ENCODE data around the gene ULBP2. TPM values are rescaled to one million over a fixed set of nuclear protein-coding genes. Genes with fewer than 3 reads are reported as not detected.

ULBP2 gene
- total RNA-seq, 1 experiment from 2014 or later: 4.2 TPM

DNA sequence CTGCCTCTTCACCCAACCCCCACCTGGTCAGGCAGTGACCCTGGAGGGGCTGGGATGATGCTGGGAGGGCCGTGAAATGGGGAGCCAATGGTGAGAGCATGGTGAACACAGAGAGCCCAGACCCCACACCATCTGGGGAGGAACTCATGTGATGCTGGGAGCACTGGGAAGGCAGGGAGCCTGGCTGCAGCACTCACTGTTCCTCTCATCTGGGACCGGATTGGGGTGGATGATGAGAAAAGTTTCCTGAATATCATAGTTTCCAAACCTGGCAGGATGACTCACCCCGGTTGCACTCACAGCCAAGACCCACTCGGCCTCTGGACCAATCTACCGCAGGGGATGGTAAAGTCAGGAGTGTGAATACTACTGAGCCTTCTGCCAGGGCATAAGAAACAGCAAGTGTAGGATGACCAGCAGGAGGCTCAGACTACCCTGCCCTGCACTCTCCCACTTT, 43.7 kb downstream of the ULBP2 start:
- Histone ChIP-seq H3K4me1 (ENCODE audit: insufficient read depth, low read length, poor library complexity, severe bottlenecking) (peaks cover 8% of the 10 kb centered on the region), H3K27ac (ENCODE audit: low read depth, low read length, poor library complexity, severe bottlenecking) (no peak overlapping the region), H3K4me3 (ENCODE audit: low read depth, low read length, poor library complexity, severe bottlenecking) (no peak overlapping the region), H3K36me3 (ENCODE audit: insufficient read depth, low read length, poor library complexity, severe bottlenecking) (no peaks in the 10 kb centered on the region), H3K9me3 (ENCODE audit: low read depth, low read length, poor library complexity, severe bottlenecking) (peaks cover 11% of the 10 kb centered on the region), H3K27me3 (replicated peaks; ENCODE audit: insufficient read depth, low read depth, low read length, poor library complexity) (peaks cover 95% of the 10 kb centered on the region)
- POLR2A ChIA-PET (ENCODE audit: low non-redundant PET): no interaction called here
- BruUV-seq (replicated peaks): no TSS peak
- intact Hi-C loops (cut with micrococcal nuclease; ENCODE audit: unreplicated experiment): no loop called here
- TF ChIP-seq, protein P1, sequence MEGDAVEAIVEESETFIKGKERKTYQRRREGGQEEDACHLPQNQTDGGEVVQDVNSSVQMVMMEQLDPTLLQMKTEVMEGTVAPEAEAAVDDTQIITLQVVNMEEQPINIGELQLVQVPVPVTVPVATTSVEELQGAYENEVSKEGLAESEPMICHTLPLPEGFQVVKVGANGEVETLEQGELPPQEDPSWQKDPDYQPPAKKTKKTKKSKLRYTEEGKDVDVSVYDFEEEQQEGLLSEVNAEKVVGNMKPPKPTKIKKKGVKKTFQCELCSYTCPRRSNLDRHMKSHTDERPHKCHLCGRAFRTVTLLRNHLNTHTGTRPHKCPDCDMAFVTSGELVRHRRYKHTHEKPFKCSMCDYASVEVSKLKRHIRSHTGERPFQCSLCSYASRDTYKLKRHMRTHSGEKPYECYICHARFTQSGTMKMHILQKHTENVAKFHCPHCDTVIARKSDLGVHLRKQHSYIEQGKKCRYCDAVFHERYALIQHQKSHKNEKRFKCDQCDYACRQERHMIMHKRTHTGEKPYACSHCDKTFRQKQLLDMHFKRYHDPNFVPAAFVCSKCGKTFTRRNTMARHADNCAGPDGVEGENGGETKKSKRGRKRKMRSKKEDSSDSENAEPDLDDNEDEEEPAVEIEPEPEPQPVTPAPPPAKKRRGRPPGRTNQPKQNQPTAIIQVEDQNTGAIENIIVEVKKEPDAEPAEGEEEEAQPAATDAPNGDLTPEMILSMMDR (conservative IDR thresholded peaks at IDR 0.05; ENCODE audit: low read depth, low read length): no peak
- TF ChIP-seq EZH2 (IDR thresholded peaks at IDR 0.05; ENCODE audit: borderline replicate concordance, low read depth, low read length, poor library complexity, severe bottlenecking): no peak
- CTCF ChIA-PET: no interaction called here
- DNase-seq (ENCODE audit: low spot score): no peak

DNA sequence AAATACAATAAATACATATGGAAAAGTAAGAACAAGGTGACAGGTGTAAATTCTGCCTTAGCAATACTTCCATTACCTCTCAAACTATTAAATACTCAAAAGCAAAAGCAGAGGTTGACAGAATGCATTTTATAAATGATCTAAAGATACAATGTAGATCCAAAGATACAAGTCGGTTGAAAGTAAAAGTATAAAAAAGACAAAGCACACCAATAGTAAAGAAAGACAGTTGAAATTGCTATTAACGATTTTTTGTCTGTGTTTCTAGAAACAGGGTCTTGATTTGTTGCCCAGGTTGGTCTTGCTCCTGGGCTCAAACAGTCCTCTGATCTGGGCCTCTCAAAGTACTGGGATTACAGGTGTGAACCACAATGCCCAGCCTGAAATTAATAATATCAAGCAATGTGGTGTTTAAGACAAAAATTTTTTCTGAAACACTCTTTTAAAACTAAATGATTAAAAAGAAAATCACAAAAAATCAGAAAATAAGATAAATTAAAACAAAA, 45.8 kb downstream of the ULBP2 start:
- ChIA-PET POLR2A (ENCODE audit: low non-redundant PET) (no interaction called here), CTCF (no interaction called here)
- Histone ChIP-seq H3K4me1 (ENCODE audit: insufficient read depth, low read length, poor library complexity, severe bottlenecking) (peaks cover 14% of the 10 kb centered on the region), H3K4me3 (ENCODE audit: low read depth, low read length, poor library complexity, severe bottlenecking) (no peak overlapping the region), H3K36me3 (ENCODE audit: insufficient read depth, low read length, poor library complexity, severe bottlenecking) (no peaks in the 10 kb centered on the region), H3K9me3 (ENCODE audit: low read depth, low read length, poor library complexity, severe bottlenecking) (peaks cover 11% of the 10 kb centered on the region), H3K27me3 (replicated peaks; ENCODE audit: insufficient read depth, low read depth, low read length, poor library complexity) (peaks cover 98% of the 10 kb centered on the region), H3K27ac (ENCODE audit: low read depth, low read length, poor library complexity, severe bottlenecking) (no peak overlapping the region)
- intact Hi-C loops (cut with micrococcal nuclease; ENCODE audit: unreplicated experiment): no loop called here
- no peak for DNase-seq (ENCODE audit: low spot score)
- no peak for TF ChIP-seq EZH2 (IDR thresholded peaks at IDR 0.05; ENCODE audit: borderline replicate concordance, low read depth, low read length, poor library complexity, severe bottlenecking)
- TF ChIP-seq, protein P1 (conservative IDR thresholded peaks at IDR 0.05; ENCODE audit: low read depth, low read length): no peak
- no TSS peak for BruUV-seq (replicated peaks)

DNA sequence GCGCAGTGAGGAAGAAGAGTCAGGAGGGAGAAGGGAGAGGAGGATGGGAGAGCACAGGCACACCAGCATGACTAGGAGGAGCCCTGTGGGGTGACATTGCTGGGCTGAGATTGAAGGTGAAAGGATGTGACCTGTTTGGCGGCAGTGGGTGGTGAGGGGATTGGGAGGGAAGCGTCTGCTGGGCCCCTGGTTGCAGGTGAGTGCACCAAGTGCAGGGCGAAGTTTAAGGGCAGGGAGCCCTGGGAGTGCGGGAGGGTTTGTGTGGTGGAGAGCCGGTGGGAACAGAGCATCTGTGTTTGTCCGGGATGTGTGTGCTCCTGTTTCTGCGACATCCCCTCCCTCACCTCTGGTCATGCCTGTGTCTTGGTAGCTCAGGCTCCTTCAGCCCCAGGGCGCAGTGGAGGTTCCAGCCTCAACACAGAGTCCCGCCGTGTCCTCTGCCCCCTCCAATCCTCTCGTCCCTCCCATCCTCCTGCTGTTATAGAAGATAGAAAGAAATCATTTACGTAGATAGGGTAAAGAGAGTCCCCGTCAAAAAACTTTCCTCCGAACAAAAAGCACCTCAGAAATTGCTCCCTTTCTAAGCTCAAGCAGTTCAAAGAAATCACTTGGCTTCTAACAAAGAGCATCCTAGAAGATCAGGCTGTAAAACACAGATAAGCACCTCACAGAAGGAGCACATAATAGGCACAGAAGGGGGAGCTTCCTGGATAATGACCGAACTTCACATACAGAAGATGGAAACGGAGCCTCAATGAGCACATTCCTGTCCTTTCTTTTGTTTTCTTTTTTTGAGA, 46.9 kb downstream of the ULBP2 start:
- BruUV-seq (replicated peaks): no TSS peak

More for the DNA sequence above, 46.9 kb downstream of the ULBP2 start:
- intact Hi-C loops (cut with micrococcal nuclease; ENCODE audit: unreplicated experiment): no loop called here
- Histone ChIP-seq H3K27ac (ENCODE audit: low read depth, low read length, poor library complexity, severe bottlenecking) (no peak overlapping the region), H3K4me3 (ENCODE audit: low read depth, low read length, poor library complexity, severe bottlenecking) (no peak overlapping the region), H3K27me3 (replicated peaks; ENCODE audit: insufficient read depth, low read depth, low read length, poor library complexity) (peaks cover 98% of the 10 kb centered on the region), H3K4me1 (ENCODE audit: insufficient read depth, low read length, poor library complexity, severe bottlenecking) (peaks cover 14% of the 10 kb centered on the region), H3K9me3 (ENCODE audit: low read depth, low read length, poor library complexity, severe bottlenecking) (peaks cover 11% of the 10 kb centered on the region), H3K36me3 (ENCODE audit: insufficient read depth, low read length, poor library complexity, severe bottlenecking) (no peaks in the 10 kb centered on the region)
- POLR2A ChIA-PET (ENCODE audit: low non-redundant PET): no interaction called here
- TF ChIP-seq, protein P1 (conservative IDR thresholded peaks at IDR 0.05; ENCODE audit: low read depth, low read length): no peak
- TF ChIP-seq EZH2 (IDR thresholded peaks at IDR 0.05; ENCODE audit: borderline replicate concordance, low read depth, low read length, poor library complexity, severe bottlenecking): no peak
- DNase-seq (ENCODE audit: low spot score): no peak
- CTCF ChIA-PET: interaction anchor here (0.9 kb wide), 1 partner anchor 142 kb away, joined by 4 read pairs; no protein-coding TSS in a partner anchor
